ENCODE data around the gene RABGAP1L.

RABGAP1L gene

DNA sequence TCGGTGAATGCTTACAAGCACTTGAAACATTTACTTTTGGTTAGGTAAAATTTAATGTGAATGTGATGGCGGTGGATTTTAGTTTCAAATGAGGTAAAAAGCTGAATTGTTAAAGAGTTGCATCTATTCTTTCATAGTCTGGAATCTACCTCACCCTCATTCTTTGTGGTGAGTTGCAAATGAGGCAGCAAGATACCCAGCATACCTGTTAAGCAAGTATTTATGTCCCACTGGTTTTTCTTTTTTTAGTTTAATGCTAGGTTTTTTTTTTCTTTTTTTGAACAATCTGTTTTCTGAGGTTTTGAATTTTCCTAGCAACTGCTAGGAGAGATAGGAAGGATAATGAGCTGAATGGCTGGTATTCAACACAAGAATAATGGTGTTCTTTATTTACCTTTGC is 712.6 kb downstream of the RABGAP1L start:
- H3F3A ChIP-seq (ENCODE audit: low read depth) = no peaks in the 10 kb centered on the region
- TF ChIP-seq, protein P1, sequence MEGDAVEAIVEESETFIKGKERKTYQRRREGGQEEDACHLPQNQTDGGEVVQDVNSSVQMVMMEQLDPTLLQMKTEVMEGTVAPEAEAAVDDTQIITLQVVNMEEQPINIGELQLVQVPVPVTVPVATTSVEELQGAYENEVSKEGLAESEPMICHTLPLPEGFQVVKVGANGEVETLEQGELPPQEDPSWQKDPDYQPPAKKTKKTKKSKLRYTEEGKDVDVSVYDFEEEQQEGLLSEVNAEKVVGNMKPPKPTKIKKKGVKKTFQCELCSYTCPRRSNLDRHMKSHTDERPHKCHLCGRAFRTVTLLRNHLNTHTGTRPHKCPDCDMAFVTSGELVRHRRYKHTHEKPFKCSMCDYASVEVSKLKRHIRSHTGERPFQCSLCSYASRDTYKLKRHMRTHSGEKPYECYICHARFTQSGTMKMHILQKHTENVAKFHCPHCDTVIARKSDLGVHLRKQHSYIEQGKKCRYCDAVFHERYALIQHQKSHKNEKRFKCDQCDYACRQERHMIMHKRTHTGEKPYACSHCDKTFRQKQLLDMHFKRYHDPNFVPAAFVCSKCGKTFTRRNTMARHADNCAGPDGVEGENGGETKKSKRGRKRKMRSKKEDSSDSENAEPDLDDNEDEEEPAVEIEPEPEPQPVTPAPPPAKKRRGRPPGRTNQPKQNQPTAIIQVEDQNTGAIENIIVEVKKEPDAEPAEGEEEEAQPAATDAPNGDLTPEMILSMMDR (conservative IDR thresholded peaks at IDR 0.05; ENCODE audit: low read length) = no peak
- no peak for TF ChIP-seq EZH2phosphoT487 (IDR thresholded peaks at IDR 0.05; ENCODE audit: borderline replicate concordance)
- no peaks in the 10 kb centered on the region for H3K36me3 ChIP-seq (ENCODE audit: insufficient read depth, low read length)
- no peak overlapping the region for H3K9ac ChIP-seq (ENCODE audit: low read depth, low read length, poor library complexity, severe bottlenecking)
- peaks cover 4% of the 10 kb centered on the region for H3K4me1 ChIP-seq (ENCODE audit: insufficient read depth, low read length, poor library complexity, severe bottlenecking)
- no peak overlapping the region for H3K4me2 ChIP-seq (ENCODE audit: low read depth, low read length, poor library complexity, severe bottlenecking)
- H3K27me3 ChIP-seq (ENCODE audit: insufficient read depth, low read length, poor library complexity, severe bottlenecking) = no peaks in the 10 kb centered on the region
- H2AFZ ChIP-seq (ENCODE audit: low read length) = no peak overlapping the region
- H3K4me3 ChIP-seq (ENCODE audit: low read length, poor library complexity, severe bottlenecking) = no peak overlapping the region
- H4K20me1 ChIP-seq (ENCODE audit: insufficient read depth, low read length, poor library complexity, severe bottlenecking) = no peaks in the 10 kb centered on the region
- H3K9me2 ChIP-seq (replicated peaks; ENCODE audit: low read depth, low read length) = no peaks in the 10 kb centered on the region
- no peaks in the 10 kb centered on the region for H3K9me3 ChIP-seq (ENCODE audit: insufficient read depth, low read depth, low read length)
- H3K79me2 ChIP-seq (ENCODE audit: insufficient read depth, low read length) = no peaks in the 10 kb centered on the region

DNA sequence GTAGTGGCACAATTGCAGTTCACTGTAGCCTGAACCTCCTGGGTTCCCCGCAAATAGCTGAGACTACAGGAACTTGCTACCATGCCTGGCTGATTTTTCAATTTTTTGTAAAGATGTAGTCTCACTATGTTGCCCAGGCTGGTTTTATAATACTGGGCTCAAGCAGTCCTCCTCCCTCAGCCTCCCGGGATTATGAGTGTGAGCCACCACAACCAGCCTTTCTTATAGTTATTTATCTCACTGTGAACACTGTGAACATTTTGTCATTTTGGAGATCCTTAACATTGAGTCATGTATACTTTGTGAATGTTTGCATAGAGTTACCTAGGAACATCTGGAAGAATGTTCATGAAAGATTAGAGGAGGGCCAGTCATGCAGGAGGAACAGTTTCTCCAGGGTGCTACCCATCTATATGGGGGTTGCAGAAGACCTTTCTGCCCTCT is 713.3 kb downstream of the RABGAP1L start:
- Histone ChIP-seq H3K27me3 (ENCODE audit: insufficient read depth, low read length, poor library complexity, severe bottlenecking) (no peaks in the 10 kb centered on the region), H3K4me1 (ENCODE audit: insufficient read depth, low read length, poor library complexity, severe bottlenecking) (peaks cover 10% of the 10 kb centered on the region), H2AFZ (ENCODE audit: low read length) (no peak overlapping the region), H3K9ac (ENCODE audit: low read depth, low read length, poor library complexity, severe bottlenecking) (no peak overlapping the region), H3F3A (ENCODE audit: low read depth) (no peaks in the 10 kb centered on the region), H3K9me2 (replicated peaks; ENCODE audit: low read depth, low read length) (no peaks in the 10 kb centered on the region), H3K36me3 (ENCODE audit: insufficient read depth, low read length) (no peaks in the 10 kb centered on the region), H3K4me3 (ENCODE audit: low read length, poor library complexity, severe bottlenecking) (no peak overlapping the region), H3K79me2 (ENCODE audit: insufficient read depth, low read length) (no peaks in the 10 kb centered on the region), H3K9me3 (ENCODE audit: insufficient read depth, low read depth, low read length) (no peaks in the 10 kb centered on the region), H3K4me2 (ENCODE audit: low read depth, low read length, poor library complexity, severe bottlenecking) (no peak overlapping the region), H4K20me1 (ENCODE audit: insufficient read depth, low read length, poor library complexity, severe bottlenecking) (no peaks in the 10 kb centered on the region)
- TF ChIP-seq EZH2phosphoT487 (IDR thresholded peaks at IDR 0.05; ENCODE audit: borderline replicate concordance) = no peak
- TF ChIP-seq, protein P1 (conservative IDR thresholded peaks at IDR 0.05; ENCODE audit: low read length) = no peak

DNA sequence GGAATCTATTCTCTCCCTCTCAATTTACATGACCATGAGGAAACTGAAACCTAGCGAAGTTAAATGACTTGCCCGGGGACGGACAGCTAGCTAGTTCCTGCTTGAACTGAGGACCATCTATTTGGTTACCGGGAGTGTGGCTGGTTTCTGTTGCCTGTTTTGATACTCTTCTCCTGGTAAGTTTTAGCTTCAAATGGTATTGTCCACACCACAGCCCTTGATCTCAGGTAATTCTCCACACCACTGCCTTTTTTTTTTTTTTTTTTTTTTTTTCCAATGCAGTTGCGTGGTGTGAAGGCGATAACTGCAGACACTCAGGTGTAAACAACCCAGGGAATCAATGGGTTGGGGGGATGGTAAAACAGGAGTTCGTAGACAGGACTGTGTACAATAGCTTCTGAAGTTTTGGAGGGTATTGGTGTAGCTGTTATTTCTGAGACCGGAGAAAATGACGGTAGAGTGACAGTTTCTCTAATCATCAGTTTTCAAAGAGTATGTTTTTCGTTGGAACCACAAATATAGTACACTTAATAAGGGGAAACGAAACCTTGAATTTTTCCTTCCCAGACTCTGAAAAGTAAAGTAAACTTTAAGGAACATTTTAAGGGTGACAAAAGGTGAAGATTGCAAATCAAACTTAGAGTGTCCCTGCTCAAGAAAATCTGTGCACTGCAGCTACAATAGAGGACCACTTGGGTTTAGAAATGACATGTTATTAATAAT is 715.2 kb downstream of the RABGAP1L start:
- no peaks in the 10 kb centered on the region for H3K27me3 ChIP-seq (ENCODE audit: insufficient read depth, low read length, poor library complexity, severe bottlenecking)
- H3F3A ChIP-seq (ENCODE audit: low read depth) = no peaks in the 10 kb centered on the region
- no peaks in the 10 kb centered on the region for H3K9me3 ChIP-seq (ENCODE audit: insufficient read depth, low read depth, low read length)
- no peaks in the 10 kb centered on the region for H3K79me2 ChIP-seq (ENCODE audit: insufficient read depth, low read length)
- no peaks in the 10 kb centered on the region for H3K36me3 ChIP-seq (ENCODE audit: insufficient read depth, low read length)
- no peaks in the 10 kb centered on the region for H4K20me1 ChIP-seq (ENCODE audit: insufficient read depth, low read length, poor library complexity, severe bottlenecking)
- H3K4me2 ChIP-seq (ENCODE audit: low read depth, low read length, poor library complexity, severe bottlenecking) = no peak overlapping the region
- no peak for TF ChIP-seq EZH2phosphoT487 (IDR thresholded peaks at IDR 0.05; ENCODE audit: borderline replicate concordance)
- TF ChIP-seq, protein P1 (conservative IDR thresholded peaks at IDR 0.05; ENCODE audit: low read length) = no peak
- no peak overlapping the region for H3K9ac ChIP-seq (ENCODE audit: low read depth, low read length, poor library complexity, severe bottlenecking)
- H3K9me2 ChIP-seq (replicated peaks; ENCODE audit: low read depth, low read length) = no peaks in the 10 kb centered on the region
- no peak overlapping the region for H2AFZ ChIP-seq (ENCODE audit: low read length)
- H3K4me3 ChIP-seq (ENCODE audit: low read length, poor library complexity, severe bottlenecking) = no peak overlapping the region
- H3K4me1 ChIP-seq (ENCODE audit: insufficient read depth, low read length, poor library complexity, severe bottlenecking) = peaks cover 10% of the 10 kb centered on the region
